HepG2 (cell line): ENCODE data around the gene PPP1R15A. TPM values are rescaled to one million over a fixed set of nuclear protein-coding genes. Genes with fewer than 3 reads are reported as not detected.

Experiments
- ATAC-seq: fragments of 200-7000 bp; cut with Tn5 transposase; 3 replicates; pipeline ENCODE4 v1.9.1; 2020; ENCODE audit warnings: mild to moderate bottlenecking, moderate library complexity
- BruUV-seq: library from RNA; stranded (reverse); fragments of 400-500 nt; replicated peaks from 2 replicates; lab custom pipeline; 2021; lab: Mats Ljungman, UMichigan
- CTCF ChIA-PET: fragments of 300-600 bp; formaldehyde crosslinking; extraction: SDS; loops from one replicate; lab custom pipeline; 2021; ENCODE audit warnings: low total read pairs, inconsistent platforms, low intra/inter-chr PET ratio; lab: Yijun Ruan, JAX
- POLR2A ChIA-PET: fragments of 350-600 bp; sonication (Branson Sonifier 250); formaldehyde crosslinking; loops from one replicate; lab custom pipeline; 2020; ENCODE audit warnings: antibody characterized with exemption, inconsistent platforms; lab: Yijun Ruan, JAX
- DNase-seq: peaks from one replicate; pipeline ENCODE4 v3.0.0-alpha.2; 2015; ENCODE audit warnings: low spot score
- FAIRE-seq: peaks from 3 replicates; lab custom pipeline; 2011; peaks lifted over from hg19 to GRCh38; lab: Jason Lieb, UNC
- H2AFZ ChIP-seq: one replicate; pipeline ENCODE4 v1.6.1; 2011; ENCODE audit warnings: low read length, inconsistent platforms
- H3K27ac ChIP-seq: fragments of 300-600 bp; 3 replicates; pipeline ENCODE4 v1.8.0; 2011; ENCODE audit warnings: mixed run types, mild to moderate bottlenecking, mixed read lengths, low read length, inconsistent platforms; ENCODE audit not compliant: insufficient read depth; ENCODE audit errors: extremely low read length
- H3K27me3 ChIP-seq, 2 experiments: fragments of 200-600 bp in 1 of 2; 2 replicates in 1 of 2; 3 replicates in 1 of 2; pipeline versions ENCODE4 v1.6.0 to v1.8.0; 2011; ENCODE audit warnings: low read length in 2 of 2, mild to moderate bottlenecking in 2 of 2, moderate library complexity in 2 of 2, inconsistent platforms in 1 of 2; ENCODE audit not compliant: insufficient read depth in 2 of 2, control insufficient read depth in 1 of 2
- H3K36me3 ChIP-seq, 2 experiments: fragments of 200-600 bp in 1 of 2; replicated peaks in 1 of 2; 2 replicates in 1 of 2; 3 replicates in 1 of 2; pipeline versions ENCODE4 v1.5.1 to v1.8.0; 2011; ENCODE audit warnings: low read length in 2 of 2, inconsistent platforms in 1 of 2; ENCODE audit not compliant: insufficient read depth in 2 of 2, control insufficient read depth in 1 of 2
- H3K4me1 ChIP-seq: 2 replicates; pipeline ENCODE4 v1.5.1; 2012; ENCODE audit warnings: low read length, inconsistent platforms; ENCODE audit not compliant: insufficient read depth
- H3K4me2 ChIP-seq: 2 replicates; pipeline ENCODE4 v1.6.0; 2011; ENCODE audit warnings: low read depth, low read length, inconsistent platforms
- H3K4me3 ChIP-seq, 3 experiments: fragments of 200-600 bp in 1 of 3; sonication (generic), shearing (Covaris generic) in 1 of 3; replicated peaks in 1 of 3; 2 replicates each; pipeline ENCODE4 v1.5.1; 2011 to 2016; ENCODE audit warnings: low read length in 3 of 3, inconsistent platforms in 2 of 3, low read depth in 2 of 3, mild to moderate bottlenecking in 2 of 3, control low read depth in 1 of 3, mixed read lengths in 1 of 3; ENCODE audit not compliant: insufficient read depth in 1 of 3
- H3K79me2 ChIP-seq: one replicate; pipeline ENCODE4 v1.6.1; 2011; ENCODE audit warnings: low read length, inconsistent platforms; ENCODE audit not compliant: insufficient read depth
- H3K9ac ChIP-seq: 2 replicates; pipeline ENCODE4 v1.6.0; 2011; ENCODE audit warnings: mild to moderate bottlenecking, low read depth, low read length, inconsistent platforms; ENCODE audit not compliant: insufficient read depth
- H3K9me3 ChIP-seq: 2 replicates; pipeline ENCODE4 v1.5.1; 2012; ENCODE audit warnings: mild to moderate bottlenecking, low read length
- H4K20me1 ChIP-seq: 2 replicates; pipeline ENCODE4 v1.6.0; 2011; ENCODE audit warnings: inconsistent platforms, mild to moderate bottlenecking, low read length, moderate library complexity; ENCODE audit not compliant: insufficient read depth
- BHLHE40 ChIP-seq: IDR thresholded peaks from 2 replicates; pipeline ENCODE4 v1.6.1; 2011; ENCODE audit warnings: low read length, improper control_type of control experiment
- GATAD2A ChIP-seq: IDR thresholded peaks from 2 replicates; pipeline ENCODE4 v1.6.1; 2016
- IKZF1 ChIP-seq: fragments of 450-650 bp; IDR thresholded peaks from 2 replicates; pipeline ENCODE4 v1.7.1; 2016
- KLF16 ChIP-seq, 2 experiments: sonication (generic) in 1 of 2; formaldehyde crosslinking in 1 of 2; IDR thresholded peaks; 2 replicates each; pipeline versions ENCODE4 v1.6.1 to v1.8.0; 2016 to 2023; ENCODE audit warnings: missing genetic modification reagents in 2 of 2, missing compliant biosample characterization in 1 of 2
- MYPOP ChIP-seq: sonication (generic); formaldehyde crosslinking; IDR thresholded peaks from 2 replicates; pipeline ENCODE4 v1.8.1; 2023; ENCODE audit warnings: mild to moderate bottlenecking, moderate library complexity, missing genetic modification reagents
- PATZ1 ChIP-seq: sonication (generic); formaldehyde crosslinking; IDR thresholded peaks from 2 replicates; pipeline ENCODE4 v1.4.0; 2020; ENCODE audit warnings: missing genetic modification reagents
- RFX1 ChIP-seq: fragments of 450-650 bp; IDR thresholded peaks from 2 replicates; pipeline ENCODE4 v1.6.1; 2017
- ZBED4 ChIP-seq: sonication (generic); formaldehyde crosslinking; IDR thresholded peaks from 2 replicates; pipeline ENCODE4 v1.4.0; 2020; ENCODE audit warnings: missing genetic modification reagents, borderline replicate concordance
- ZBTB33 ChIP-seq: sonication (generic); formaldehyde crosslinking; IDR thresholded peaks from 2 replicates; pipeline ENCODE4 v1.4.0; 2020; ENCODE audit warnings: missing genetic modification reagents
- ZNF10 ChIP-seq: sonication (generic); formaldehyde crosslinking; IDR thresholded peaks from 2 replicates; pipeline ENCODE4 v1.4.0; 2020; ENCODE audit warnings: mild to moderate bottlenecking, low read depth, missing genetic modification reagents, borderline replicate concordance
- ZNF576 ChIP-seq: sonication (generic); formaldehyde crosslinking; IDR thresholded peaks from 2 replicates; pipeline ENCODE4 v1.4.0; 2020; ENCODE audit warnings: mild to moderate bottlenecking, missing genetic modification reagents
- ZNF768 ChIP-seq: sonication (generic); formaldehyde crosslinking; IDR thresholded peaks from 2 replicates; pipeline ENCODE4 v1.4.0; 2020; ENCODE audit warnings: missing genetic modification reagents
- WGBS: methylation state at CpG from one replicate; pipeline ENCODE4 v1.1.6; 2017; ENCODE audit warnings: low lambda C conversion rate; 5-methylcytosine and 5-hydroxymethylcytosine counted together
- in situ Hi-C: cut with HindIII; loops from 2 replicates; pipeline ENCODE4 v1.10.0; 2017; ENCODE audit warnings: low pct_unique_long_range_greater_than_20kb; ENCODE audit not compliant: extremely low pct_ligation_motif_present
- intact Hi-C: fragments of 100-400 bp; cut with micrococcal nuclease; formaldehyde crosslinking; loops from one replicate; pipeline ENCODE4 v1.10.0; 2022; ENCODE audit not compliant: unreplicated experiment
- polyA plus RNA-seq, 8 experiments: library from polyadenylated mRNA; depleted of rRNA in 3 of 8; stranded (reverse) in 7 of 8; unstranded in 1 of 8; fragments of >200 nt; fragmentation: Illumina TruSeq in 4 of 8; extraction: Trizol in 4 of 8; gene quantifications; 2 replicates each; pipeline versions ENCODE4 v1.2.1 to v1.2.3, GENCODE V29; 2011 to 2016; ENCODE audit warnings: low read depth in 4 of 8, missing spikeins in 1 of 8, mixed read lengths in 1 of 8; ENCODE audit not compliant: insufficient read depth in 1 of 8
- total RNA-seq, 5 experiments: library from RNA; depleted of rRNA; stranded (reverse); fragments of >200 nt; fragmentation: Illumina TruSeq; extraction: Trizol; gene quantifications; 2 replicates each; pipeline ENCODE4 v1.2.3, GENCODE V29; 2016; ENCODE audit warnings: low read depth in 1 of 5

Gene PPP1R15A
- total and polyA plus RNA-seq, 2 of the 13 experiments (the other 11 are each of a cell fraction or from before 2014, with no cell fraction given): 15.6 to 18.5 TPM

- TF ChIP-seq PATZ1 (CRISPR knock-in tag) (0 out of 2 replicates have a peak, but pooled peaks have one; percentile 24), GATAD2A (0 out of 2 replicates have a peak, but pooled peaks have one; percentile 16), ZBTB33 (CRISPR knock-in tag) (peak; percentile 91), BHLHE40 (peak; percentile 82), ZNF768 (CRISPR knock-in tag) (peak; percentile 58; the same call in 1 of the 2 replicates)
- TF ChIP-seq, all 625 proteins: peak for 20; not testable (repeated sequence) for 605
These were observed 4.1 kb downstream of the PPP1R15A start (continued) for GRCh38 chr19:48876043-48876981.

- no peaks in the 10 kb centered on the region for H3K9me3 ChIP-seq
- H3K4me2 ChIP-seq: no peak overlapping the region
- WGBS: 74% methylated on average over 6 of the region's 6 CpGs
- BruUV-seq: no TSS peak
- peaks cover 32% of the 10 kb centered on the region for H4K20me1 ChIP-seq
- intact Hi-C loops: loop anchor here (10.0 kb wide), 1 partner anchor 87 kb away; the partner anchor contains the start of gene FTL
- ChIA-PET CTCF (no interaction called here), POLR2A (interaction anchor here (0.8 to 6.9 kb wide), 3 partner anchors 11 to 93 kb away, joined by 3 to 88 read pairs (median 14); partner anchors contain the start of gene FTL)
- H3K27me3 ChIP-seq: no peaks in the 10 kb centered on the region; a peak in 1 of 5 replicates
- H3K9ac ChIP-seq: no peak overlapping the region
- no peak overlapping the region for H2AFZ ChIP-seq
- in situ Hi-C loops: no loop called here
- DNase-seq: no peak
- no peak for ATAC-seq
- peaks cover 30% of the 10 kb centered on the region for H3K79me2 ChIP-seq
- H3K4me1 ChIP-seq: peaks cover 49% of the 10 kb centered on the region
- peaks cover 9 to 32% of the 10 kb centered on the region in 2 experiments for H3K36me3 ChIP-seq
- H3K4me3 ChIP-seq: no peak overlapping the region
- no peak overlapping the region for H3K27ac ChIP-seq
- no peak for FAIRE-seq
- TF ChIP-seq ZBED4: no peak
- no peak for TF ChIP-seq MYPOP (CRISPR knock-in tag)
- TF ChIP-seq KLF16 (CRISPR knock-in tag; IDR thresholded peaks at IDR 0.05): no peak
- no peak for TF ChIP-seq ZNF576 (CRISPR knock-in tag)
- TF ChIP-seq IKZF1: no peak
- TF ChIP-seq ZNF10 (CRISPR knock-in tag): no peak
- TF ChIP-seq RFX1: no peak
These were observed 5.6 kb downstream of the PPP1R15A start for GRCh38 chr19:48877855-48878195.
